Stimulated activated CD4-positive, alpha-beta T cell treated with anti-CD3 and anti-CD28 coated beads, TNF-alpha, amount 100 ng/mL, for 4 hours (primary cell): ENCODE results near the gene CADPS.

ENCODE experiments used
- DNase-seq, 3 experiments: peaks; one replicate each; pipeline ENCODE4 v3.0.0-alpha.2; 2020; ENCODE audit warnings: low read depth in 3 of 3

CADPS gene

DNA sequence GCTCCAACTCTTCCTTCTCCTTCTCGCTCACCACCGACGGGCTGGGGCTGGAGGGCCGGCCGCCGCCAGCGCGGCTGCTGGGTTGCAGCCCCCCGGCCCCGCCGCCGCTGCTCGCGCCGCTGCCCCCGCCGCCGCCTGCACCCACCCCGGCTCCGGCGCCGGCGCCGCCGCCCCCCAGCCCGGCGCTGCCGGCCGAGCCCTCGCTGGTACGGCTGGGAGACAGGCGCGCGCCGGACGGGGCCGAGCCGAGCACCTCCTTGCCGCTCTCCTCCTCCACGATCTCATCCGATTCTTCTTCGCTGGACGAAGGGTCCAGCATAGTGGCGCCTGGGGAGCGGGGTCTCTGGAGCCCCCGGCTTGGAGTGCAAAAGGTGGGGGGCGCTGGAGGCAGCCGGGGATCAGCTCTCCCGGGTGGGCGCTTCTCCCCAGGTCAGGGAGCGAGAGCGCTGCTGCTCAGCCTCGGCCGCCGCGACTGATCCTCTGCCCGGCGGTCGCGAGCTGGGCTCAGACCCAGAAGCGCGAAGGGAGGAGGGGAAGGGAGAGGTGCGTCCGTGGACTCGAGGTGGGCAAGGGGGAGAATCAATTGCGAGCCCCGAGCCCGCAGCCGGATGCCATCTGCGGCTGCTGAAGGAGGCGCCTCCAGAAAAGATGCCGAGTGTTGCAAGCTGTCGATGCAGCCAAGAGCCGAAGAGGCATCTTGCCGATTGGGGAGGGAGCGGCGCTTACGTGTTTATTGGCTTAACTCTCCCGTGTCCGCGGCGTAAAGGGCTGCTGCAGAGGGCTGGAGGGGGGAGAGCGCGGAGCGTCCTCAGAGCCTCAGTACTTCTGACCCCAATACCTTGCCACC lies at the start of gene CADPS:
TSS of gene CADPS (minus strand) at position 706 of the 847 bp plus-strand sequence. CDS start at position 319, 387 bp downstream.
- DNase-seq = no peak

DNA sequence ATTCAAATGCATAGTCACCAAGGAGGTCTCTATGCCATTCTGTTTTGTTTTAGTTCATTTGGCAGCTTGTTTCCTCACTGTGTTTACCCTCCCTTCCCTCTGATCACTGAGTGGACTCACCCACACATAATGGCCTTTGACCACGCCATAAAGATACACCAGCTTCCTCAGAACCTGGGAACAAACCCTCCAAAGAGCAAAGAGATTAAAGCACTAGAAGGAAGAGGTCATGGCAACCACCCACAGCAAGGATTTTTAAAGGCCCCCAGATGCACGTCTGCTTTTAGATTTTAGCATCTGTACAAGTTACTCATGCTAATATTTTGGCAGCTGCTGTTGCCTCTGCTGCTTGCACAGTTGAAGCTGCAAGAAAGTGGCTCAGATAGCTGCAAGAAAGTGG lies 47.9 kb upstream of the CADPS start:
- no peak for DNase-seq

DNA sequence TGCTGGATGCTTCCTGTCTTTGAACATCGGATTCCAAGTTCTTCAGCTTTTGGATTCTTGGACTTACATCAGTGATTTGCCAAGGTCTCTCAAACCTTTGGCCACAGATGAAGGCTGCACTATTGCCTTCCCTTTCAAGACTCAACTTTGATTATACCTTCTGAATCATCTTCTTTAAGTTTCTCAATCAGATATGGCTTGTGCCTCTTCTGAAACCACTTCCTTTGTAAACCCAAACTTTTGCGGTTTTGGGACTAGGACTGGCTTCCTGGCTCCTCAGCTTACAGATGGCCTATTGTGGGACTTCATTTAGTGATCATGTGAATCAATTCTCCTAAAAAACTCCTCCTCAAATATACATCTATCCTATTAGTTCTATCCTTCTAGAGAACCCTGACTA lies 47.1 kb upstream of the CADPS start:
- DNase-seq = no peak

DNA sequence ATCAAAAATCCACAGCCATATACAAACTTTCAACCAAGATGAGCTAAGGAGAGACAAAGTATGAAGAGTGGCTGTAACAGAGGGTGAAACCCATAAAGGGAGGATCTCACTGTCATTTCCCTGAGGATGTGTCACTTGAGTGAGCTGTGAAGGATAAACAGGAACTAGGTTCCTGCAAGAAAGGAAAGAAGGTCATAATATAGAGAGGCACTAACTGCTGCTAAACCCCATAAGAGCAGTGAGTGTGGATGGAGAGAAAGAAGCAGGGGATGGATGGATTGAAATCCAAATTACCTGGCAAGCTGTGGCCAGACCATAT lies 45.2 kb upstream of the CADPS start:
- no peak for DNase-seq

DNA sequence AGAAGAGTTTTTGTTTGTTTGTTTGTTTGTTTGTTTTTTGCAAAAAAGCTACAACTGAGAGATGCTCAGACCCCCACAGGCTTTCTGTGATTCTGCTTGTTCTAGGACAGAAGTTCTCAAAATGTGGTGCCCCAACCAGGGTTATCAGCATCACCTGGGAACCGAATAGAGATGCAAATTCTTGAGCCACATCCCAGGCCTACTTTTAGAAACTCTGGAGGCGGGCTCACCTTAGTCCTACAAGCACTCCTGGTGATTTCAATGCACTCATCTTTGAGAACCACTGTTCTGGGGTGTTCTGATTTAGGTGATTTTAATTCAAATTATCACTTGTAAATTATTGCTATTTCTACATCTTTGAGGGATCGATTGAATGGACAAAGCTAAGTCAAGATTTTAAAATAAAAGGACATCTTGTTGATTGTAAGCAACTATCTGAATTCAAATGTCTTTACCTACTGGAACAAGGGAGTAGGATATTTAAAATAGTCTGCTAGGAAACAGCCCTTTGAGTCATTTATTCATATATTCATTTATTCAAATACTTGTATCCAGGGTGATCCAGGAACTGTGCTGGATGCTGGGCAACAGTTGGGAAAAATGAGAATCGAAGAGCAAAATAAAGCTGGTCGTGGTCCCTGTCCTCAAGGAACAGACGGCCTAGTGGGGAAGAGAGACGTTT lies 44.7 kb upstream of the CADPS start:
- no peak for DNase-seq

DNA sequence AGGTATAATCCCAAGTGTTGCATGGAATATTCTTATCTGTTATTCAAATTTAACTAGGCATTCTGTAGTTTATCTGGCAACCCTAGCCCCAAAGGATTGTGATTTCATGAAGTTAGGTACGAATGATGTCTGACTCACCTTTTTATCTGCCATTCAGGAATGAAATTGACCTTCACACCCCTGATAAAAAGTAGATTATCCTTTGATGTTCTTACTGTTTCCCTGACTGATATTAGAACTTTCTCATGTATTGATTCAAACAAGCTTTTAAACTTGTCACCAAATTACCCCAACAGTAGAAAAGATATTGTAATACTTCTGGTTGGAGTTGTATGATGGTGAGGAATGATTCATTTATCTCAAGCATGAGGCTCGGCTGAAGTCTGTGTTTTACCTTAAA lies 43.6 kb upstream of the CADPS start:
- no peak for DNase-seq

DNA sequence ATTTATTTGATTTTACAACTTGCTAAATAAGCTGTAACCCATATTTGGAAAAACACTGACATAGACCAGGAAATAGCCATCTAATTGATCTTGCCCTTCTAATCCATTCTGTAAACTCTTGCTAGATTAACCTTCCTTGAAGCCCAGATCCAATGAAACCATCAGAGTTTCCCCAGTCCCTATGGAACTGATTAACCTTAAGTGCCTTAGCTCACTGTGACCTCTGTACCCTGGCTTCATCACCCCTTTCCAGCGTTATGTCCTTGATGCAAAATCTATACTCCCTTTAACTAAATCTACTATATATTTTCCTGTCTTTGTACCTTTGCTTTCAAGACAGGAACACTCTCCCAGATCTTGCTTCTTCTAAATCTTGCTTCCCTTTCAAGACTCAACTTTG lies 42.9 kb upstream of the CADPS start:
- DNase-seq = no peak

DNA sequence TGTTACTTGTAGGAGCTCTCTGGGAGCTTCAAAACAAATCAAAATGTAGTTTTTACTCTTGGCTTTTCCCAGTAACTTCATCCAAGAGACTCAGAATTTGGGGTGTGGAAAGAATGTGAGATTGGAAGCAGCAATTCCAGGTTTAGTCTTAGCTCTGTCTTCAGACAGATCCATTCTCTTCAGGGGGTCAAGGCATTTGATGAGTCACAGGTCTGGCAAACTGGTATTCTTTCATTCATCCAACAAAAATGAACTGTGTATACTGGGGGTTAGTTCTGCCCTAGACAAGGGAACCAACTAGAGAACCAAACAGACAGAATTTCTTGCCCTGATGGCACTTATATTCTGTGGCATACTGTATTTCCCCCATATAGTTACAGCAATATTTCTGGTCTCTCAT lies 36.3 kb upstream of the CADPS start:
- no peak for DNase-seq

DNA sequence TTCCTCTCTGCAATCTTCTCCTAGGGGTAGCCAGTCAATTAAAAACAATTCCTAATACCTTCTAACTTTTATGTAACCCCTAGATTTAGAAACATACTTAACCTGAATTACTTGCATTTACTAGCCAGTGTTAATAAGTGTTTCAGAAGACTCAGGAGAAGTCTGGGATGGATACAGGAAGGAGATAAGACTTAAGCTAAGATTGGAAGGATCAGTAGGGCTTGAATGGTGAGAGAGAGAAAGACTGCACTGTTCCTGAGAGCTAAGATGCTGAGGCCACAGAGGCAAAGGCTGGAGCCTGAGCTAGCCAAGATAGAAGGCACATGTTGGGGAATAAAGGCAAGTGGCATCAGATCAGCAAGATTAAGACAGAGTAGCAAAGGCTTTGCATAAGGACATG lies 30.1 kb upstream of the CADPS start:
- no peak for DNase-seq

DNA sequence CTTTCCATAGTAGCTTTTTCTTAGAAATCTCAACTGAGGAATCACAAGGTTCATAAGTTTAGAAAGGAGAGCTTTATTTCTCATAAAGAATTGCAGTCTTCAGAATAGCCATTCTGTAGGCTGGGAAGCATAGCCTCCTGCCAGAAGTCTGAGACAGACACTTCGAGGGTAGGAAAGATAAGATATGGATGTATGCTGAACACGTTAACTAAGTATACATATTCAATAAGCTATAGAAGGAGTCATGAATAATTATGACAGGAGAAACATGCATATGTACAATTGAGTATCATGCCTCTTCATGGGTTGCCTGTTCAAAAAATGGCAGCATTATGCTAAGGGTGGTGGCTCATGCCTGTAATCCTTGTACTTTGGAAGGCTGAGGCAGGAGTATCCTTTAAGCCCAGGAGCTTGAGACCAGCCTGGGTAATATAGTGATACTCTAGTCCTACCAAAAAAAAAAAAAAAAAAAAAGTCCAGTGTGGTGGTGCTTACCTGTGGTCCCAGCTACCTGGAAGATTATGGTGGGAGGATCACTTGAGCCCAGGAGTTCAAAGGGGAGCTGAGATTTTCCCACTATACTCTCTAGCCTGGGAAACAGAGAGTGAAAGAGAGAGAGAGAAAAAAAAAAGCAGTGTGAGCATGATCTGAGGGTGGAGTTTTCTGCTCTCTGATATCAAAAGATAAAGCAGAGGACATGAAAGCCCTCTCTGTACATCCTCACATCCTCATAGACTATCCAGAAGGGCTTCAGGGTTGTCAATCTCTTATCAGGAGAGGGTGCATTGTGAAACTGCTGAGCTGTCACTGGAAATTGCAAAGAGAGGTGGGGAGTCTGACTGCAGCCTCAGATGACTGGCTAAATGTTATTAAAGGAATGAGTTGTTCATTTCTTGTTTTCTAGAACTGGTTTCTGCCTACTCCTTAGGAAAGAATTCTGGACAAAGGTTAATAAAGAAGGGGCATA lies 23.6 kb upstream of the CADPS start:
- no peak for DNase-seq

DNA sequence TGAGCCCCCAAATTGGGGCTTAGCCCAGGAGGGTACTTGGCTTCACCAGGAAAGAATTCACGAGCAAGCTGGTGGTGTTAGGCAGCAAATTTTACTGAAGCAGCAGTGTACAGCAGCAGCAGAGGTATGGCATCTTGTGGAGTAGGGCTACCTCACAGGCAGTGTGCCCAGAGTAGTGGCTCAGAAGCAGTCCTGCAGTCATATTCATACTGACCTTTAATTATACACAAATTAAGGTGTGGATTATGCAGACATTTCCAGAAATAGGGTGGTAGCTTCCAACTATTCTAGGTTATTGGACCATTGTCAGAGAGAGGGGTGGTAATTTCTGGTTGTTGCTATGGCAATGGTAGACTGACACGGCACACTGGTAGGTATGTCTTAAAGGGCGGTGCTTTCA lies 20.7 kb upstream of the CADPS start:
- DNase-seq = no peak

DNA sequence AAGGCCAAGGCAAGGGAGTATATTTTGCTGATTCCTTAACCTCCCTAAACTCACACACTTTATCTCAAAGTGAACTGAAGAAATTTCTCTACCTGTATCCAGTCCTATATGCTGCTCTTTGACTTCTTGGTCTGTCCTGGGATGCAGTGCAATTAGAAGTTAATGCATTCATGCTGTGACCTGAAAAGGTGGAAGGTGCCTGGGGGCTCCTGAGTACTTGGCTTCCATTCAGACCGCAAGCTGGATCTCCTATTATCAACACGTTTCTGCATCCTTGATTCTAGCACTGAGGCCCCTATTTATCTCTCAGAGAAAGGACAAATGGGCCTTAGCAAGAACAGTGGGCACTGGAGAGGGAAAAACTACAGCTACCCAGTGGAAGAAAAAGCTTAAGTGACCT lies 17.7 kb upstream of the CADPS start:
- no peak for DNase-seq

DNA sequence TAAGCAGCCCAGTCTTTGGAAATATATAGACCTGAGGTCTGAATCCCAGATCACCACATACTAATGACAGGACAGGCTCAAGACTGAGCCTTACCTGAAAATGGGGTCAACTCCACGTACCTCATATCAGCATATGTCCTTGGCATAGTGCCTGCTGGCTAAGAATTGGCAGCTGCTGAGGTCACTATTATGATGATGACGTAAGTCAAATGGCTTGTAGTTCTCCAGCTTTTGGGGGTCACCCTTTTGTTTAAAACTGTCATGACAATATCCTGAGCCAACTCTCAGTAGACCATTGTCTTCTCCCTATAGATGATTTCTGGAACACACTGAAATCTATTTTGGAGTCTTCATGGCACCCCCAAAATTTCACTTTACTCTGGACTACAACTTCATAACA lies 16.8 kb upstream of the CADPS start:
- DNase-seq = no peak

DNA sequence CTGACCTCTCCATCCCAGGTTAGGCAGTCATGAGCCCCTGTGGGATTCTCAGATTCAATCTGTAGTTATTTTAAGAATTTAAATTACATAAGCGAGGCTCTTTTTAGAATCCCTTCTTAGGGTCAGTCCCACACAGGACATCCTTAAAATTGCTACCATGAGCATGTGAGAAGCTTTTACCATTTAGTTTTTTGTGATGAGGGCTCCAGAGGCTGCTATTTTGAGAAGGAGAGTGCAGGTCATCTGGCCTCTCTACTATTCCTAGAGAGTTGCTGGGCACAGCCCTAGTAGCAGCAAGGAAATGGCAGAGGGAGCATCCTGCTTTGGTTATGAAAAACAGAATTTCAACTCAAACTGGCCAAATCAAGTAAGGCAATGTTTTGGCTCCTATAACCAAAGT lies 13.6 kb upstream of the CADPS start:
- DNase-seq = no peak

DNA sequence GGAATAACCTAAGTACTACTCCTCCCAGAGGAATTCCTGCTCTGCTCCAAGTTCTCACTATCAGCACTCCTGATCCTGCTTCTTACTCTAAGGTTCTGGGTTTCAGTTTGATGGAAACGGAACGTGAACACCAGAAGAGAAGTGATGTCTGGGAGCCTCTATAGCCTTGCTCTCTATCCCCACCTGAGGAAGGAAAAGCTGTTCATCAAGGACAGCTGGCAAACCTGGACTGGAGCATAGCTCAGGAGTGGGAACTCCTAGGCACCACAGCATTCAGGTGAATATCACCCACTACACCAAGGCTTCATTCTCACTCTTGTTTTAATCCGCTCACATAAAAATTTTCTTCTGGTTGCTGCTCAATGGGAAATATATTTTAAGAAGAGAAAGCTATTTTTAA lies 13.0 kb upstream of the CADPS start:
- DNase-seq = no peak

DNA sequence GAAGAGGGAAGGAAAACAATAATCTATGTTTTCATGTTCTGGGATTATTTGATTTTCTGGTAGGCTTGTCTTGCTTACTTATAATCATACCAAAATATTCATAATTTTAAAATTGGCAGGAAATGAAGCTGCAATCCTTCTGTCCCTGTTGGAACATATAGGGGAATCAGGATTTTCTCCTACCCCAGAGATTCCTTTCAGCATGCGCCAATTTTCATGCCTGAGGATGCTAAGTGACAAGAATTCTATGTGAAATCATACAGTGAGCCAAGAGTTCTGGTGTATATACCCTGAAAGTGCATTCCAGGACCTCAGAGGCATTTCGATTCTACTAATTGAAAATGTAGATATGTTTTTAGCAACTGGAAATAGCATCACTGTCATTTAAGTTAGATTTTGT lies 9.9 kb upstream of the CADPS start:
- no peak for DNase-seq

DNA sequence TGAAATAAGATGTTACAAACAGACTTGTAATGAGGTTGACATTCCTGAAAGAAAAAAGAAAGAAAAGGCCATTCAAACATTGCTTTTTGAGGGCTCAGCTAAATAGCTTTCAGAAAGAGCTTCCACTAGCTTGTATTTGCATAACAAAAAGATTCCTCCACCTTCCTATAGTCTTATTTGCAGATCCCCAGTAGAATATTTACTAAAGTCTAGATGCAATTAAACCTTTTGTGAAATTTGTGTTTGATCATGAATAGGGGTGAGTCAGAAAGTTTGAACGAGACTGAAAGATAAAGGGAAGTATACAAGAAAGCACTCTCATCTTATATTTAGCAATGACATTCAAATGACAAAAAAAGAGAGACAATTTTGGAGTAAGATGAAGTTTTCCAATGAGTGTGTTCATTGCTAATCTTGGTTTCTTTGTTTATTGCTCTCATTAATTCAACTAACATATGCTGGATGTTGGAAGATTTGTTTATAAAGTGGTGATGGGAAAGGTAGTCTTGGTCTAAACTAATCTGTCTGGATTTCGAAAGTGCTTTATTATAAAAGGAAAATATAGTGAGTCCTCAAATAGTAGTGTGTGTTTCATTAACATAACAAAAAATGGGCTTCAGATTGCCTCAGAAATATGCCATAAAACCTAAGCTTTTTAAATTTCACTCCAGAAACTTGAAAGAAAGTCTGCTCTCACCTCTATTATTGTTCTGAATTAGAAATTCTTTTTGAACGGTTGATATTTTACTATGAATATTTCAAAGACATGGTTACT lies 9.1 kb upstream of the CADPS start:
- DNase-seq = no peak

DNA sequence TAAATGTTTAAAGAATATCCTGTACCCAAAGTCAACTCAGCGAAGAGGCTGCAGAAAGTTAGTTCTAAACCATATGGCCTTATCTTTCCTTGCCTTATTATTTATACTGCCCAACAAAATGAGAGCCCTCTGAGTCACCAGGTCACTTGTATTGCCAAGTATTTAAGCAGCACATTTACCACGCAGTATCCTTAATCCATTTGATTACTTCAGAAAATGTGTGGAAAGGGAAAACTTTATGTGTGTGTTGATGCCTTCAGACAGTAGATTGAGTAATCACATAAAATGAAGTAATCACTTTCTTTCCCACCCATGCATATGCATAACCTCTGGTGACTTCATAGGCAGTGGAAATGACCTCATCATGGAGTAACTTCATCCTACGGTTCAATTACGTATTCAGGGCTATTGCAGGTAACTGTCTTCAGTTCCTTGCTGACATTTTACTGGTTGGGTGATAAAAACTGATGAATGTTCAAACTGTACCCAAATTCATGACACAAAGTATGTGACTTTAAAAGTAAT lies 7.5 kb upstream of the CADPS start:
- DNase-seq = no peak

DNA sequence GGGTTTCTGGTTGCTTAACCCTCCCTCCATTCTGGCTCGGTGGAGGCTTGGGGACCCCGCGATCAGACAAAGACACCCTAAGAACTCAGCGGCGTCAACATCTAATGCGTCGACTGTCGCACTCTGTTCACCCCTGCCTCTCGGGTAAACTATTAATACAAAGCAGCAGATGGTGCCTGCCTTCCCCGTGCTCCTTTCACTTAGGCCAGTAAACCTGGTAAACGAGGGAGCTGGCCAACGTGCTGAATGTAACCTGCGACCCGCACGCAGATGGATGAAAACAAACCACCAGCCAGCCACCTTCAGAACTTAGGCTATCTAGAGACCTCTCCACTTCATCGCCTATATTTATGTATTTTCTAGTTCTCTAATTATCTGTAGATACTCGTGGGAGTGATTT lies 848 bp upstream of the CADPS start:
- no peak for DNase-seq

DNA sequence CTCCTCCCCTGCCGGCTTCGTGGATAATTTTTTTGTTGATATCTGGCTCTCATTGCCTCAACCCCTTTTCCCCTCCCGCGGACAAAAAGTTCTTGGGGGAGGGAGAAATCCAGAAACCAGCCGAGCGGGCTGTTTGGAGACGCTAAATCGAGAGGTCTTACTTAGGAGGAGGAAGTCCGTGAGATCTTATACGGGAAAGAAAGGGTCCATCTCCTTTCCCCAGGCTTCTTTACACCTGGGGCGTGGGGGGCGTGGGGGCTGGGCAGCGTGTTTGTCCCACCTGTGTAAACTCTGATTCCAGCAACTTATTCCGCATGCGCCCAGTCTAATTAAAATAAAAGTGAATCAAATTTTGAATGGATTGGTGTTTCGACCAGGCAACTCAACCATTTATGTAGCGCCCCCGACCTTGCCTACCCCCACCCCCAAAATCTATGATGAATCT lies 364 bp upstream of the CADPS start:
- DNase-seq = no peak
